CD14-positive monocyte (primary cell): ENCODE measurements around the gene PTPN20. TPM values are rescaled to one million over a fixed set of nuclear protein-coding genes. Genes with fewer than 3 reads are reported as not detected.
"Not testable (repeated sequence)": the region's sequence is repeated elsewhere in the genome, so short reads cannot be mapped to it uniquely, and the experiment has no call there.

Experiments used
- DNase-seq, 3 donors: peaks; one replicate each; pipeline ENCODE4 v3.0.0-alpha.2; 2011 to 2022
- H2AFZ ChIP-seq: 2 replicates; pipeline ENCODE4 v1.6.0; 2012; ENCODE audit warnings: mild to moderate bottlenecking, low read depth, low read length, inconsistent platforms; ENCODE audit not compliant: insufficient read depth, poor library complexity, severe bottlenecking
- H3K27ac ChIP-seq, 2 donors: 1 replicate in 1 of 2; 2 replicates in 1 of 2; pipeline ENCODE4 v1.5.1; 2012 to 2013; ENCODE audit warnings: low read length in 2 of 2, control low read depth in 1 of 2, inconsistent platforms in 1 of 2, low read depth in 1 of 2, mild to moderate bottlenecking in 1 of 2
- H3K27me3 ChIP-seq, 2 donors: one replicate each; pipeline versions ENCODE4 v1.6.0 to v1.6.1; 2011 to 2013; ENCODE audit warnings: low read length in 2 of 2; ENCODE audit not compliant: control insufficient read depth in 2 of 2, insufficient read depth in 2 of 2
- H3K36me3 ChIP-seq, 2 donors: replicated peaks in 1 of 2; 1 replicate in 1 of 2; 2 replicates in 1 of 2; pipeline versions ENCODE4 v1.5.1 to v1.6.1; 2012 to 2013; ENCODE audit warnings: low read length in 2 of 2, control low read depth in 1 of 2, inconsistent platforms in 1 of 2, mild to moderate bottlenecking in 1 of 2; ENCODE audit not compliant: insufficient read depth in 2 of 2, control insufficient read depth in 1 of 2
- H3K4me1 ChIP-seq, 2 donors: 1 replicate in 1 of 2; 2 replicates in 1 of 2; pipeline versions ENCODE4 v1.5.1 to v1.6.1; 2012 to 2013; ENCODE audit warnings: low read length in 2 of 2, control low read depth in 1 of 2, inconsistent platforms in 1 of 2, mild to moderate bottlenecking in 1 of 2, moderate library complexity in 1 of 2; ENCODE audit not compliant: insufficient read depth in 2 of 2, control insufficient read depth in 1 of 2
- H3K4me2 ChIP-seq: replicated peaks from 2 replicates; pipeline ENCODE3; 2012; ENCODE audit warnings: low read length, moderate library complexity, mild to moderate bottlenecking; ENCODE audit not compliant: poor library complexity, severe bottlenecking; ENCODE audit errors: extremely low read depth
- H3K4me3 ChIP-seq, 3 experiments: fragments of 200-600 bp in 1 of 3; sonication (generic) in 1 of 3; replicated peaks in 1 of 3; 1 replicate in 2 of 3; 2 replicates in 1 of 3; pipeline ENCODE4 v1.5.1; 2011 to 2013; ENCODE audit warnings: low read length in 3 of 3, mild to moderate bottlenecking in 3 of 3, control low read depth in 2 of 3, low read depth in 2 of 3, inconsistent platforms in 1 of 3, moderate library complexity in 1 of 3
- H3K79me2 ChIP-seq: 2 replicates; pipeline ENCODE4 v1.6.0; 2012; ENCODE audit warnings: mild to moderate bottlenecking, control low read depth, inconsistent platforms, low read length, moderate library complexity; ENCODE audit not compliant: insufficient read depth
- H3K9ac ChIP-seq: 2 replicates; pipeline ENCODE4 v1.6.0; 2017; ENCODE audit warnings: low read length, mild to moderate bottlenecking; ENCODE audit not compliant: insufficient read depth, poor library complexity, severe bottlenecking
- H3K9me3 ChIP-seq, 2 donors: replicated peaks in 1 of 2; 1 replicate in 1 of 2; 2 replicates in 1 of 2; pipeline versions ENCODE4 v1.5.1 to v1.6.1; 2012 to 2013; ENCODE audit warnings: low read length in 2 of 2, control low read depth in 1 of 2; ENCODE audit not compliant: control insufficient read depth in 1 of 2, insufficient read depth in 1 of 2
- H4K20me1 ChIP-seq: 2 replicates; pipeline ENCODE4 v1.6.0; 2012; ENCODE audit warnings: mild to moderate bottlenecking, low read length, control low read depth, moderate library complexity; ENCODE audit not compliant: insufficient read depth
- H3K27ac Mint-ChIP-seq, 7 donors: one replicate each; pipeline ENCODE4 v1.8.0; 2020; ENCODE audit warnings: mild to moderate bottlenecking in 7 of 7, mixed read lengths in 7 of 7, moderate library complexity in 6 of 7, inconsistent platforms in 2 of 7
- H3K27me3 Mint-ChIP-seq, 3 donors: one replicate each; pipeline ENCODE4 v1.8.0; 2021 to 2022; ENCODE audit warnings: low read depth in 3 of 3, mild to moderate bottlenecking in 3 of 3, mixed read lengths in 3 of 3, moderate library complexity in 3 of 3, inconsistent platforms in 1 of 3
- H3K36me3 Mint-ChIP-seq, 2 donors: one replicate each; pipeline ENCODE4 v1.8.0; 2020; ENCODE audit warnings: mixed read lengths in 2 of 2, inconsistent platforms in 1 of 2, mild to moderate bottlenecking in 1 of 2
- H3K4me1 Mint-ChIP-seq: one replicate; pipeline ENCODE4 v1.8.0; 2020; ENCODE audit warnings: mild to moderate bottlenecking, mixed read lengths
- H3K4me3 Mint-ChIP-seq, 2 donors: one replicate each; pipeline ENCODE4 v1.8.0; 2020; ENCODE audit warnings: mild to moderate bottlenecking in 2 of 2, mixed read lengths in 2 of 2, moderate library complexity in 1 of 2
- H3K9me3 Mint-ChIP-seq, 7 donors: one replicate each; pipeline ENCODE4 v1.8.0; 2020 to 2022; ENCODE audit warnings: mixed read lengths in 7 of 7, mild to moderate bottlenecking in 6 of 7, moderate library complexity in 6 of 7, inconsistent platforms in 2 of 7
- WGBS: methylation state at CpG from one replicate; pipeline ENCODE4 v1.1.5; 2013; ENCODE audit warnings: missing lambda C conversion rate; ENCODE audit not compliant: insufficient coverage; 5-methylcytosine and 5-hydroxymethylcytosine counted together
- intact Hi-C, 2 donors: fragments of 100-400 bp; cut with micrococcal nuclease; formaldehyde crosslinking; loops; one replicate each; pipeline versions ENCODE4 v1.15.0 to v1.15.1; 2023
- polyA plus RNA-seq, 3 donors: library from polyadenylated mRNA; depleted of rRNA in 1 of 3; unstranded in 2 of 3; stranded (reverse) in 1 of 3; fragments of 300-500 nt in 2 of 3; fragments of >200 nt in 1 of 3; fragmentation: Illumina TruSeq in 2 of 3; gene quantifications; 1 replicate in 2 of 3; 2 replicates in 1 of 3; pipeline ENCODE4 v1.2.3, GENCODE V29; 2012 to 2021

Gene PTPN20
- polyA plus RNA-seq, 3 donors = 0.04 TPM; not detected in 2

DNA sequence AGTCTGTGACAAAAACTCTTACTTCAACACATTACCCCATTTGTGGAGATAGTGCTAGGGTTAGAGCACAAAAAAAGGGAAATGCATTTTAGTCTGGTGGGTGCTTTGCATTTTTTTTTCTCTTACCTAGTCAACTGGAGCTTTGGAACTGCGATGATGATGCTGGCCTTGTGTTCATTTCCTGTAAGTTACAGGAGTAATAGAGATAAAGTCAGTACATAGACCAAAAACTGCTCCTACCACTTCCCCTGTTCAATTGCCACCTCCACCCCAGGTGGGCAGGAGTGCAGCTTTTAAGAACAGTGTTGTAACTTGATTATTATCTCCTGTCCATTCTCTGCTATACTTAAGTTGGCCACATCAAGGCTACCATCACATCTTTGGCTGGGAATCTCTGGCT lies 29.9 kb downstream of the PTPN20 start:
- H3K9me3 ChIP-seq, H3K27ac Mint-ChIP-seq, H3K36me3 Mint-ChIP-seq, H3K79me2 ChIP-seq, intact Hi-C loops, H3K36me3 ChIP-seq, H3K27me3 ChIP-seq, DNase-seq, H2AFZ ChIP-seq, H3K27me3 Mint-ChIP-seq, H3K9me3 Mint-ChIP-seq, H3K9ac ChIP-seq, H3K4me2 ChIP-seq, H3K4me3 Mint-ChIP-seq, H3K4me1 ChIP-seq, H3K27ac ChIP-seq, H3K4me3 ChIP-seq, H4K20me1 ChIP-seq, H3K4me1 Mint-ChIP-seq: not testable (repeated sequence)
- WGBS = no CpG with 5 or more reads among the region's 1 CpG

DNA sequence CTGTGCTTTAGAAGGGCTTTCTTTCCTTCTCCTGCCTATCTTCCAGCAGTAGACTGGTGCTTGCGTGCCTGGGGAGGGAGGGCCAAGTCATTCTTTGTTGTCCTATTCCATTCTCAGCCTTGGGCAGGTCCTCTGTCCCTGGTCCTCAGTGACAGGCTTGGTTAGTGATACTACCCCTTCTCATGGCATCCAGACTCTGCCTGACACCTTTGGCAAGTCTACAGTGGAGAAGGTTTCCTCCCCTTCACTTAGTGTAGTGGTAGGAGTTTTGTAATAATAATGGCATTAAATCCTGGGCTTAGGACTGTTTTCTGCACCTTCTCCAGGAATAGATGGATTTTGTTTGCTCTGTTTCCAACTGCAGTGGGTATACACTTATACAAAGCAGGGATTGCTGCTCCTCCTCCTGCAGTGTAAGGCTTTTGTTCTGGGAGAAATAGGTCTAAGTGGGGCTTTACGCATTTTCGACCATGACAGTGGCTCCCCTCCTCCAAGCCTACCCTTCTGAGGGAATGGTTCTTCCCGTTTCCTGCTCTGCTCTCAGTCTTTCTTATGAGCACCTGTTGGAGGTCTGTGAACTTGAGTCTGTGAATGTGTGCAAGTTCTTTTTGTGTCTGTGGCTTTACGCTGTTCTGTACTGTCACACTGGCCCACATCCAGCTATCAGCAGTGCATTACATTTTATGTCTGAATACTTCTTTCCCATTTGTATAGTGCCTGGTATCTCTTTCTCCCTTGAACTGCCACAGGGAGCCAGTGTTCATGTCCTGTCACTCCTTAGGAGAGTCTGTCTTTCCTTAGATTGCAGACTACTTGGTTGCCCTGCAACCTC lies 37.7 kb downstream of the PTPN20 start:
- H3K79me2 ChIP-seq, H3K4me1 Mint-ChIP-seq, H3K27me3 Mint-ChIP-seq, H3K9me3 ChIP-seq, DNase-seq, H3K9ac ChIP-seq, H3K9me3 Mint-ChIP-seq, H3K27ac Mint-ChIP-seq, H3K4me3 Mint-ChIP-seq, H3K36me3 Mint-ChIP-seq, H3K27ac ChIP-seq, H4K20me1 ChIP-seq, H3K27me3 ChIP-seq, H2AFZ ChIP-seq, intact Hi-C loops, H3K4me1 ChIP-seq, H3K4me3 ChIP-seq, H3K36me3 ChIP-seq, H3K4me2 ChIP-seq: not testable (repeated sequence)
- WGBS = no CpG with 5 or more reads among the region's 5 CpGs

DNA sequence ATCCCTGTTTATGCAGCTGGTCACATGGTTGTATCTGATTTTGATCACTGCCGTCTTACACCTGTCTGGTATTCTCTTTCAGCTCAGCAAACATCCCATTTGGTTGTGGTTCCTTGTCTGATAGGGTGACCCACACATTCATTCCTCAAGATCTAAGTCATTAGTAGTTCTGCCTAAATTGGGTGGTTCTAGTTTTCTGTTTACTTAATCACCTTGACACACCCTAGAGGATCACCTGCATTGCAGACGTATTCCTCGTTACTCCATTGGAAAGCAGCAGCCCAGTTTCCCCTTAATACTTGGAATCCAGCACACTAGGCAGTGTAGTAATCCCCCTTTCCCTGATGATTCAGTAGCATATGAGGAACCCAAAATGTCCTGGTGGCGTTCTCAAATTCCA lies 41.3 kb downstream of the PTPN20 start:
- no CpG with 5 or more reads among the region's 4 CpGs for WGBS
- H4K20me1 ChIP-seq, H3K4me1 ChIP-seq, H3K27ac Mint-ChIP-seq, H3K27ac ChIP-seq, H3K36me3 ChIP-seq, H3K27me3 ChIP-seq, H3K4me3 ChIP-seq, H3K9me3 Mint-ChIP-seq, DNase-seq, H2AFZ ChIP-seq, H3K27me3 Mint-ChIP-seq, H3K79me2 ChIP-seq, H3K4me3 Mint-ChIP-seq, H3K36me3 Mint-ChIP-seq, H3K9ac ChIP-seq, H3K9me3 ChIP-seq, H3K4me2 ChIP-seq, intact Hi-C loops, H3K4me1 Mint-ChIP-seq: not testable (repeated sequence)

DNA sequence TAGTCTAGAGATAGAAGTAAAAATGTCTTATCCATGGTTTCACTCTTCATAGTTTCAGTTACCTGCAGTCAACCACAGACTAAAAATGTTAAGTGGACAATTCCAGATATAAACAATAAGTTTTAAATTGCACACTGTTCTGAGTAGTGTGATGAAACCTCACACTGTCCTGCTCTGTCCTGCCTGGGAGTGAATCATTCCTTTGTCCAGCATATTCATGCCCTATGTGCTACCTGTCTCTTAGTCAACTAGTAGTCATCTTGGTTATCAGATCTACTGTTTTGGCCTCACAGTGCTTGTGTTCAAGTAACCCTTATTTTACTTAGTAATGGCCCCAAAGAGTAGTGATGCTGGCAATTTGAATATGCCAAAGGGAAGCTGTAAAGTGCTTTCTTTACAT lies 49.5 kb downstream of the PTPN20 start:
- H3K36me3 ChIP-seq, H3K4me2 ChIP-seq, H3K4me3 Mint-ChIP-seq, H3K27ac Mint-ChIP-seq, H3K27ac ChIP-seq, DNase-seq, H3K27me3 Mint-ChIP-seq, H3K4me1 ChIP-seq, intact Hi-C loops, H3K4me3 ChIP-seq, H3K4me1 Mint-ChIP-seq, H3K79me2 ChIP-seq, H3K9ac ChIP-seq, H3K9me3 ChIP-seq, H3K9me3 Mint-ChIP-seq, H2AFZ ChIP-seq, H3K27me3 ChIP-seq, H3K36me3 Mint-ChIP-seq, H4K20me1 ChIP-seq: not testable (repeated sequence)
